GM21717 (cell line): Measurements from ENCODE around the gene XPNPEP1.
A peak's percentile ranks its signal among the peaks of the same experiment; 100 is the strongest.

Experiments used
- ATAC-seq: cut with Tn5 transposase; IDR thresholded peaks from one replicate; pipeline ENCODE4 v1.9.1; 2021; ENCODE audit warnings: mild to moderate bottlenecking, moderate library complexity; ENCODE audit not compliant: unreplicated experiment

Gene XPNPEP1

GRCh38 chr10:109871476-109871875 lies 51.8 kb downstream of the XPNPEP1 start:
- no peak for ATAC-seq

GRCh38 chr10:109866995-109867635 lies 56.2 kb downstream of the XPNPEP1 start:
- ATAC-seq, result no peak

- no peak for ATAC-seq
Observed at GRCh38 chr10:109866168-109866994, 56.9 kb downstream of the XPNPEP1 start.

GRCh38 chr10:109863775-109864174 lies 59.5 kb downstream of the XPNPEP1 start:
- ATAC-seq, result no peak

GRCh38 chr10:109862738-109863137 lies 60.6 kb downstream of the XPNPEP1 start:
- no peak for ATAC-seq

- ATAC-seq, result no peak
Observed at GRCh38 chr10:109862041-109862440, 61.3 kb downstream of the XPNPEP1 start.

GRCh38 chr10:109861081-109861480 lies 62.2 kb downstream of the XPNPEP1 start:
- no peak for ATAC-seq

- no peak for ATAC-seq
Observed at GRCh38 chr10:109859221-109859620, 64.1 kb downstream of the XPNPEP1 start.

GRCh38 chr10:109855746-109856145 lies 67.6 kb downstream of the XPNPEP1 start:
- no peak for ATAC-seq

GRCh38 chr10:109853921-109854320 lies 69.4 kb downstream of the XPNPEP1 start:
- ATAC-seq, result no peak

GRCh38 chr10:109852475-109853037 lies 70.8 kb downstream of the XPNPEP1 start:
- ATAC-seq, result peak; percentile 98

- peak; percentile 17 for ATAC-seq
Observed at GRCh38 chr10:109851616-109852474, 71.5 kb downstream of the XPNPEP1 start.

GRCh38 chr10:109846832-109847231 lies 76.5 kb downstream of the XPNPEP1 start:
- ATAC-seq, result no peak

GRCh38 chr10:109845308-109845707 lies 78.0 kb downstream of the XPNPEP1 start:
- no peak for ATAC-seq

GRCh38 chr10:109838592-109839244 lies 84.6 kb downstream of the XPNPEP1 start:
- no peak for ATAC-seq

GRCh38 chr10:109837384-109837783 lies 85.9 kb downstream of the XPNPEP1 start:
- no peak for ATAC-seq

- no peak for ATAC-seq
Observed at GRCh38 chr10:109835257-109835656, 88.1 kb downstream of the XPNPEP1 start.

- ATAC-seq, result no peak
Observed at GRCh38 chr10:109831846-109832245, 91.5 kb downstream of the XPNPEP1 start.

GRCh38 chr10:109824206-109824605 lies 99.1 kb downstream of the XPNPEP1 start:
- ATAC-seq, result no peak

GRCh38 chr10:109823196-109823595 lies 100.1 kb downstream of the XPNPEP1 start:
- no peak for ATAC-seq

- no peak for ATAC-seq
Observed at GRCh38 chr10:109821672-109822071, 101.6 kb downstream of the XPNPEP1 start.
